Smooth muscle cell (in vitro differentiated cells): ENCODE measurements around the gene JDP2. TPM values are rescaled to one million over a fixed set of nuclear protein-coding genes. Genes with fewer than 3 reads are reported as not detected.

Experiments used
- DNase-seq: peaks from one replicate; lab custom pipeline; 2025; ENCODE audit not compliant: unreplicated experiment; lab: John Stamatoyannopoulos, UW
- H2AFZ ChIP-seq: fragments of 200-600 bp; sonication (generic); 2 replicates; pipeline ENCODE4 v1.6.0; 2016; ENCODE audit warnings: antibody characterized with exemption, low read depth, mild to moderate bottlenecking
- H3F3A ChIP-seq: fragments of 200-600 bp; sonication (generic); 2 replicates; pipeline ENCODE4 v1.6.0; 2017; ENCODE audit warnings: antibody characterized with exemption, low read depth
- H3K27ac ChIP-seq: fragments of 200-600 bp; sonication (generic); 2 replicates; pipeline ENCODE4 v1.5.1; 2016; ENCODE audit warnings: low read depth, mild to moderate bottlenecking
- H3K27me3 ChIP-seq: fragments of 200-600 bp; sonication (generic); 2 replicates; pipeline ENCODE4 v1.6.1; 2016; ENCODE audit warnings: low read depth, mild to moderate bottlenecking
- H3K36me3 ChIP-seq: fragments of 200-600 bp; sonication (generic); 2 replicates; pipeline ENCODE4 v1.5.1; 2016; ENCODE audit warnings: low read depth
- H3K4me1 ChIP-seq: fragments of 200-600 bp; sonication (generic); 2 replicates; pipeline ENCODE4 v1.5.1; 2016; ENCODE audit warnings: low read depth
- H3K4me2 ChIP-seq: fragments of 200-600 bp; sonication (generic); 2 replicates; pipeline ENCODE4 v1.6.0; 2016; ENCODE audit warnings: mild to moderate bottlenecking
- H3K4me3 ChIP-seq: fragments of 200-600 bp; sonication (generic); 2 replicates; pipeline ENCODE4 v1.5.1; 2016; ENCODE audit warnings: mild to moderate bottlenecking
- H3K79me2 ChIP-seq: fragments of 200-600 bp; sonication (generic); 2 replicates; pipeline ENCODE4 v1.6.0; 2016; ENCODE audit warnings: low read depth, mild to moderate bottlenecking
- H3K9ac ChIP-seq: fragments of 200-600 bp; sonication (generic); 2 replicates; pipeline ENCODE4 v1.6.0; 2016; ENCODE audit warnings: low read depth
- H3K9me3 ChIP-seq: fragments of 200-600 bp; sonication (generic); replicated peaks from 2 replicates; pipeline ENCODE4 v1.5.1; 2016; ENCODE audit warnings: low read depth
- H4K20me1 ChIP-seq: fragments of 200-600 bp; sonication (generic); 2 replicates; pipeline ENCODE4 v1.6.0; 2016; ENCODE audit warnings: low read depth
- CTCF ChIP-seq: fragments of 200-600 bp; sonication (generic); IDR thresholded peaks from 2 replicates; pipeline ENCODE4 v1.5.1; 2017; ENCODE audit warnings: borderline replicate concordance, mild to moderate bottlenecking, antibody characterized with exemption; ENCODE audit not compliant: insufficient read depth, poor library complexity, severe bottlenecking
- WGBS: methylation state at CpG from one replicate; pipeline ENCODE4 v1.1.7; 2016; ENCODE audit warnings: low lambda C conversion rate; 5-methylcytosine and 5-hydroxymethylcytosine counted together
- polyA plus RNA-seq: library from polyadenylated mRNA; unstranded; fragments of >200 nt; fragmentation: Nextera tagmentation; extraction: Ambion mirVana; gene quantifications from 2 replicates; pipeline ENCODE4 v1.2.1, GENCODE V29; 2016
- total RNA-seq: library from RNA; depleted of rRNA; stranded (reverse); fragments of >200 nt; gene quantifications from 2 replicates; pipeline ENCODE4 v1.2.3, GENCODE V29; 2014

Gene JDP2
- total and polyA plus RNA-seq, 2 experiments from 2014 or later = 70.3 to 126 TPM

GRCh38 chr14:75520852-75521251 is 93.0 kb downstream of the JDP2 start:
- Histone ChIP-seq H3K27me3 (no peaks in the 10 kb centered on the region), H3K4me1 (no peaks in the 10 kb centered on the region), H2AFZ (no peak overlapping the region), H3F3A (no peaks in the 10 kb centered on the region), H3K27ac (no peak overlapping the region), H3K4me2 (no peak overlapping the region), H3K9ac (no peak overlapping the region), H3K36me3 (no peaks in the 10 kb centered on the region), H3K79me2 (no peaks in the 10 kb centered on the region), H3K9me3 (no peaks in the 10 kb centered on the region), H3K4me3 (no peak overlapping the region), H4K20me1 (no peaks in the 10 kb centered on the region)
- no peak for DNase-seq
- no peak for TF ChIP-seq CTCF
- 92% methylated on average over 3 of the region's 3 CpGs for WGBS

GRCh38 chr14:75521415-75522199 is 93.8 kb downstream of the JDP2 start:
- H3K4me3 ChIP-seq = no peak overlapping the region
- WGBS = 62% methylated on average over 11 of the region's 11 CpGs

GRCh38 chr14:75522224-75522982 is 94.6 kb downstream of the JDP2 start, which contains the start of gene BATF:
Gene BATF (plus strand): TSS chr14:75522469. CDS start chr14:75522683, 214 bp downstream.
- Histone ChIP-seq H3K4me3 (no peak within 1 kb of the TSS), H3F3A (no peaks in the 10 kb centered on the region), H3K27me3 (no peaks in the 10 kb centered on the region), H3K9me3 (no peaks in the 10 kb centered on the region), H3K79me2 (no peaks in the 10 kb centered on the region), H3K4me1 (no peaks in the 10 kb centered on the region), H3K36me3 (no peaks in the 10 kb centered on the region), H3K9ac (no peak within 1 kb of the TSS), H4K20me1 (no peaks in the 10 kb centered on the region), H3K4me2 (no peak within 1 kb of the TSS), H3K27ac (no peak within 1 kb of the TSS), H2AFZ (no peak within 1 kb of the TSS)
- WGBS = 83% methylated on average over 13 of the region's 13 CpGs
- DNase-seq = no peak
- TF ChIP-seq CTCF = no peak

More at GRCh38 chr14:75521415-75522199, 93.8 kb downstream of the JDP2 start:
- H3K9ac ChIP-seq = no peak overlapping the region
- no peak for TF ChIP-seq CTCF
- no peaks in the 10 kb centered on the region for H3K36me3 ChIP-seq
- no peaks in the 10 kb centered on the region for H3K9me3 ChIP-seq
- H2AFZ ChIP-seq = no peak overlapping the region
- no peak overlapping the region for H3K4me2 ChIP-seq
- H3K27ac ChIP-seq = no peak overlapping the region
- H4K20me1 ChIP-seq = no peaks in the 10 kb centered on the region
- H3K4me1 ChIP-seq = no peaks in the 10 kb centered on the region
- no peaks in the 10 kb centered on the region for H3K27me3 ChIP-seq
- no peaks in the 10 kb centered on the region for H3K79me2 ChIP-seq
- no peak for DNase-seq
- no peaks in the 10 kb centered on the region for H3F3A ChIP-seq
